Measurements from ENCODE around the gene MTR.
"Not testable (repeated sequence)": the region's sequence is repeated elsewhere in the genome, so short reads cannot be mapped to it uniquely, and the experiment has no call there.

MTR gene

GRCh38 chr1:236890152-236891056 lies 95.3 kb downstream of the MTR start:
- Histone ChIP-seq H3K9me3 (ENCODE audit: control insufficient read depth in 2 of 2, low read length in 2 of 2) (no peaks in the 10 kb centered on the region), H3K27ac (ENCODE audit: low read depth in 2 of 2, low read length in 2 of 2) (no peak overlapping the region), H3K27me3 (ENCODE audit: control insufficient read depth in 2 of 2, insufficient read depth in 2 of 2, low read length in 2 of 2) (no peaks in the 10 kb centered on the region), H3K4me1 (ENCODE audit: control insufficient read depth in 2 of 2, insufficient read depth in 2 of 2, low read length in 2 of 2) (no peaks in the 10 kb centered on the region), H3K4me3 (ENCODE audit: low read length in 2 of 2) (no peak overlapping the region), H3K36me3 (ENCODE audit: control insufficient read depth in 2 of 2, insufficient read depth in 2 of 2, low read length in 2 of 2) (peaks cover 40 to 75% of the 10 kb centered on the region in 2 donors), H3K9ac (ENCODE audit: low read depth in 1 of 2, low read length in 2 of 2) (no peak overlapping the region)

GRCh38 chr1:236893626-236894545 lies 98.8 kb downstream of the MTR start:
- Histone ChIP-seq H3K27ac (ENCODE audit: low read depth in 2 of 2, low read length in 2 of 2) (no peak overlapping the region), H3K36me3 (ENCODE audit: control insufficient read depth in 2 of 2, insufficient read depth in 2 of 2, low read length in 2 of 2) (peaks cover 44 to 85% of the 10 kb centered on the region in 2 donors), H3K9me3 (ENCODE audit: control insufficient read depth in 2 of 2, low read length in 2 of 2) (no peaks in the 10 kb centered on the region), H3K9ac (ENCODE audit: low read depth in 1 of 2, low read length in 2 of 2) (no peak overlapping the region), H3K4me3 (ENCODE audit: low read length in 2 of 2) (no peak overlapping the region), H3K27me3 (ENCODE audit: control insufficient read depth in 2 of 2, insufficient read depth in 2 of 2, low read length in 2 of 2) (no peaks in the 10 kb centered on the region), H3K4me1 (ENCODE audit: control insufficient read depth in 2 of 2, insufficient read depth in 2 of 2, low read length in 2 of 2) (no peaks in the 10 kb centered on the region)

- H3K4me1 ChIP-seq (ENCODE audit: control insufficient read depth in 2 of 2, insufficient read depth in 2 of 2, low read length in 2 of 2), result no peaks in the 10 kb centered on the region
- no peak overlapping the region for H3K9ac ChIP-seq (ENCODE audit: low read depth in 1 of 2, low read length in 2 of 2)
- peaks cover 43 to 76% of the 10 kb centered on the region in 2 donors for H3K36me3 ChIP-seq (ENCODE audit: control insufficient read depth in 2 of 2, insufficient read depth in 2 of 2, low read length in 2 of 2)
- H3K4me3 ChIP-seq (ENCODE audit: low read length in 2 of 2), result no peak overlapping the region
- no peaks in the 10 kb centered on the region for H3K27me3 ChIP-seq (ENCODE audit: control insufficient read depth in 2 of 2, insufficient read depth in 2 of 2, low read length in 2 of 2)
- no peaks in the 10 kb centered on the region for H3K9me3 ChIP-seq (ENCODE audit: control insufficient read depth in 2 of 2, low read length in 2 of 2)
- H3K27ac ChIP-seq (ENCODE audit: low read depth in 2 of 2, low read length in 2 of 2), result no peak overlapping the region
These were observed 100.7 kb downstream of the MTR start for GRCh38 chr1:236895665-236896387.

- Histone ChIP-seq H3K36me3 (ENCODE audit: control insufficient read depth in 2 of 2, insufficient read depth in 2 of 2, low read length in 2 of 2) (peaks cover 40 to 72% of the 10 kb centered on the region in 2 donors), H3K9ac (ENCODE audit: low read depth in 1 of 2, low read length in 2 of 2) (no peak overlapping the region), H3K27ac (ENCODE audit: low read depth in 2 of 2, low read length in 2 of 2) (no peak overlapping the region), H3K4me3 (ENCODE audit: low read length in 2 of 2) (no peak overlapping the region), H3K4me1 (ENCODE audit: control insufficient read depth in 2 of 2, insufficient read depth in 2 of 2, low read length in 2 of 2) (no peaks in the 10 kb centered on the region), H3K9me3 (ENCODE audit: control insufficient read depth in 2 of 2, low read length in 2 of 2) (no peaks in the 10 kb centered on the region), H3K27me3 (ENCODE audit: control insufficient read depth in 2 of 2, insufficient read depth in 2 of 2, low read length in 2 of 2) (no peaks in the 10 kb centered on the region)
These were observed 101.6 kb downstream of the MTR start for GRCh38 chr1:236896716-236897115.

- no peaks in the 10 kb centered on the region for H3K4me1 ChIP-seq (ENCODE audit: control insufficient read depth in 2 of 2, insufficient read depth in 2 of 2, low read length in 2 of 2)
- peaks cover 5 to 6% of the 10 kb centered on the region in 2 donors for H3K36me3 ChIP-seq (ENCODE audit: control insufficient read depth in 2 of 2, insufficient read depth in 2 of 2, low read length in 2 of 2)
- no peak overlapping the region for H3K4me3 ChIP-seq (ENCODE audit: low read length in 2 of 2)
- no peaks in the 10 kb centered on the region for H3K27me3 ChIP-seq (ENCODE audit: control insufficient read depth in 2 of 2, insufficient read depth in 2 of 2, low read length in 2 of 2)
- no peak overlapping the region for H3K9ac ChIP-seq (ENCODE audit: low read depth in 1 of 2, low read length in 2 of 2)
- no peaks in the 10 kb centered on the region for H3K9me3 ChIP-seq (ENCODE audit: control insufficient read depth in 2 of 2, low read length in 2 of 2)
- H3K27ac ChIP-seq (ENCODE audit: low read depth in 2 of 2, low read length in 2 of 2), result no peak overlapping the region
These were observed 110.0 kb downstream of the MTR start for GRCh38 chr1:236904892-236905741.

- Histone ChIP-seq H3K4me1 (ENCODE audit: control insufficient read depth in 2 of 2, insufficient read depth in 2 of 2, low read length in 2 of 2) (no peaks in the 10 kb centered on the region), H3K9ac (ENCODE audit: low read depth in 1 of 2, low read length in 2 of 2) (no peak overlapping the region), H3K36me3 (ENCODE audit: control insufficient read depth in 2 of 2, insufficient read depth in 2 of 2, low read length in 2 of 2) (no peaks in the 10 kb centered on the region), H3K27me3 (ENCODE audit: control insufficient read depth in 2 of 2, insufficient read depth in 2 of 2, low read length in 2 of 2) (no peaks in the 10 kb centered on the region), H3K4me3 (ENCODE audit: low read length in 2 of 2) (no peak overlapping the region), H3K27ac (ENCODE audit: low read depth in 2 of 2, low read length in 2 of 2) (no peak overlapping the region), H3K9me3 (ENCODE audit: control insufficient read depth in 2 of 2, low read length in 2 of 2) (no peaks in the 10 kb centered on the region)
These were observed 112.1 kb downstream of the MTR start for GRCh38 chr1:236907205-236907604.

- H3K27me3 ChIP-seq (ENCODE audit: control insufficient read depth in 2 of 2, insufficient read depth in 2 of 2, low read length in 2 of 2), result no peaks in the 10 kb centered on the region
- H3K36me3 ChIP-seq (ENCODE audit: control insufficient read depth in 2 of 2, insufficient read depth in 2 of 2, low read length in 2 of 2), result no peaks in the 10 kb centered on the region
- H3K9me3 ChIP-seq (ENCODE audit: control insufficient read depth in 2 of 2, low read length in 2 of 2), result no peaks in the 10 kb centered on the region
- H3K27ac ChIP-seq (ENCODE audit: low read depth in 2 of 2, low read length in 2 of 2), result no peak overlapping the region
- H3K4me3 ChIP-seq (ENCODE audit: low read length in 2 of 2), result no peak overlapping the region
- H3K9ac ChIP-seq (ENCODE audit: low read depth in 1 of 2, low read length in 2 of 2), result no peak overlapping the region
- H3K4me1 ChIP-seq (ENCODE audit: control insufficient read depth in 2 of 2, insufficient read depth in 2 of 2, low read length in 2 of 2), result no peaks in the 10 kb centered on the region
These were observed 113.6 kb downstream of the MTR start for GRCh38 chr1:236908669-236909068.

GRCh38 chr1:236911047-236911446 lies 116.0 kb downstream of the MTR start:
- H3K36me3 ChIP-seq (ENCODE audit: control insufficient read depth in 2 of 2, insufficient read depth in 2 of 2, low read length in 2 of 2); H3K27me3 ChIP-seq (ENCODE audit: control insufficient read depth in 2 of 2, insufficient read depth in 2 of 2, low read length in 2 of 2); H3K4me1 ChIP-seq (ENCODE audit: control insufficient read depth in 2 of 2, insufficient read depth in 2 of 2, low read length in 2 of 2); H3K9me3 ChIP-seq (ENCODE audit: control insufficient read depth in 2 of 2, low read length in 2 of 2); H3K9ac ChIP-seq (ENCODE audit: low read depth in 1 of 2, low read length in 2 of 2); H3K27ac ChIP-seq (ENCODE audit: low read depth in 2 of 2, low read length in 2 of 2); H3K4me3 ChIP-seq (ENCODE audit: low read length in 2 of 2): not testable (repeated sequence)

GRCh38 chr1:236913371-236914037 lies 118.4 kb downstream of the MTR start:
- Histone ChIP-seq H3K36me3 (ENCODE audit: control insufficient read depth in 2 of 2, insufficient read depth in 2 of 2, low read length in 2 of 2) (no peaks in the 10 kb centered on the region), H3K9me3 (ENCODE audit: control insufficient read depth in 2 of 2, low read length in 2 of 2) (peaks cover 0 to 5% of the 10 kb centered on the region in 2 donors), H3K27ac (ENCODE audit: low read depth in 2 of 2, low read length in 2 of 2) (no peak overlapping the region), H3K4me3 (ENCODE audit: low read length in 2 of 2) (no peak overlapping the region), H3K9ac (ENCODE audit: low read depth in 1 of 2, low read length in 2 of 2) (no peak overlapping the region), H3K4me1 (ENCODE audit: control insufficient read depth in 2 of 2, insufficient read depth in 2 of 2, low read length in 2 of 2) (no peaks in the 10 kb centered on the region), H3K27me3 (ENCODE audit: control insufficient read depth in 2 of 2, insufficient read depth in 2 of 2, low read length in 2 of 2) (no peaks in the 10 kb centered on the region)
